Erythroblast (primary cell): ENCODE measurements around the gene MAP3K5.

Source experiments
- GATA1 ChIP-seq: IDR thresholded peaks from 2 replicates; pipeline ENCODE4 v1.6.1; 2011; ENCODE audit warnings: low read depth, mild to moderate bottlenecking, control low read depth, low read length, moderate library complexity
- POLR2A ChIP-seq: IDR thresholded peaks from 2 replicates; pipeline ENCODE4 v1.6.1; 2011; ENCODE audit warnings: mild to moderate bottlenecking, low read length

- no peak for TF ChIP-seq POLR2A
- TF ChIP-seq GATA1 = no peak
Observed at GRCh38 chr6:136666041-136666440, 126.2 kb downstream of the MAP3K5 start.
